ENCODE results near the gene CALU. TPM values are rescaled to one million over a fixed set of nuclear protein-coding genes. Genes with fewer than 3 reads are reported as not detected.

Gene CALU
- 261 TPM for total RNA-seq

- peak; percentile 99 for DNase-seq
Measured at GRCh38 chr7:128739048-128739962, at the start of gene CALU. Gene CALU, plus strand, starts transcription at chr7:128739359. Its CDS starts 9,225 bp downstream, at chr7:128748584.

GRCh38 chr7:128691227-128691626, 47.9 kb upstream of the CALU start:
- DNase-seq, result no peak

- DNase-seq, result no peak
Measured at GRCh38 chr7:128692623-128693270, 46.4 kb upstream of the CALU start.

GRCh38 chr7:128693373-128694015, 45.7 kb upstream of the CALU start:
- DNase-seq, result no peak

GRCh38 chr7:128694738-128695137, 44.4 kb upstream of the CALU start:
- no peak for DNase-seq

- peak; percentile 55 for DNase-seq
Measured at GRCh38 chr7:128697302-128697905, 41.8 kb upstream of the CALU start.

- no peak for DNase-seq
Measured at GRCh38 chr7:128699196-128699712, 39.9 kb upstream of the CALU start.

- no peak for DNase-seq
Measured at GRCh38 chr7:128699895-128700294, 39.3 kb upstream of the CALU start.

GRCh38 chr7:128701062-128701785, 37.9 kb upstream of the CALU start:
- no peak for DNase-seq

- DNase-seq, result no peak
Measured at GRCh38 chr7:128703609-128704241, 35.4 kb upstream of the CALU start.

GRCh38 chr7:128705891-128706333, 33.2 kb upstream of the CALU start:
- no peak for DNase-seq

- no peak for DNase-seq
Measured at GRCh38 chr7:128707752-128708151, 31.4 kb upstream of the CALU start.

GRCh38 chr7:128708235-128708634, 30.9 kb upstream of the CALU start:
- no peak for DNase-seq

GRCh38 chr7:128708824-128709223, 30.3 kb upstream of the CALU start:
- DNase-seq, result no peak

GRCh38 chr7:128710481-128710880, 28.7 kb upstream of the CALU start:
- no peak for DNase-seq

GRCh38 chr7:128713794-128714193, 25.4 kb upstream of the CALU start:
- DNase-seq, result no peak

- peak; percentile 5 for DNase-seq
Measured at GRCh38 chr7:128714701-128715495, 24.3 kb upstream of the CALU start.

GRCh38 chr7:128718967-128719642, 20.1 kb upstream of the CALU start:
- no peak for DNase-seq

- no peak for DNase-seq
Measured at GRCh38 chr7:128721376-128721775, 17.8 kb upstream of the CALU start.

GRCh38 chr7:128724743-128725142, 14.4 kb upstream of the CALU start:
- no peak for DNase-seq

Measured in tongue (tissue), 2 donors.